Skeletal muscle satellite cell (primary cell): ENCODE measurements around the gene CYSLTR1. TPM values are rescaled to one million over a fixed set of nuclear protein-coding genes. Genes with fewer than 3 reads are reported as not detected.

ENCODE experiments used
- H3K27me3 ChIP-seq: 2 replicates; pipeline ENCODE4 v1.7.0; 2013; ENCODE audit warnings: low read length; ENCODE audit not compliant: control insufficient read depth, insufficient read depth
- H3K36me3 ChIP-seq: 2 replicates; pipeline ENCODE4 v1.7.0; 2013; ENCODE audit warnings: mild to moderate bottlenecking, control low read depth, low read length; ENCODE audit not compliant: insufficient read depth
- H3K4me1 ChIP-seq: 2 replicates; pipeline ENCODE4 v1.7.0; 2013; ENCODE audit warnings: low read length; ENCODE audit not compliant: control insufficient read depth, insufficient read depth
- H3K4me2 ChIP-seq: 2 replicates; pipeline ENCODE4 v1.7.0; 2013; ENCODE audit warnings: mild to moderate bottlenecking, low read length
- H3K4me3 ChIP-seq: 2 replicates; pipeline ENCODE4 v1.7.0; 2013; ENCODE audit warnings: low read length
- H3K9ac ChIP-seq: 2 replicates; pipeline ENCODE4 v1.7.0; 2013; ENCODE audit warnings: mild to moderate bottlenecking, low read depth, low read length, moderate library complexity
- H3K9me3 ChIP-seq: replicated peaks from 2 replicates; pipeline ENCODE4 v1.7.0; 2013; ENCODE audit warnings: mild to moderate bottlenecking, control low read depth, low read length
- total RNA-seq: library from RNA; depleted of rRNA; stranded (reverse); fragments of >200 nt; gene quantifications from 2 replicates; pipeline ENCODE4 v1.2.3, GENCODE V29; 2012; rRNA removed

The CYSLTR1 gene
- total RNA-seq = not detected in 2 replicates

GRCh38 chrX:78327370-78328086 lies at the start of gene CYSLTR1:
CYSLTR1 (minus strand) TSS chrX:78327611; CDS start chrX:78273746, 53,865 bp downstream.
- H3K4me2 ChIP-seq = no peak within 1 kb of the TSS
- peaks cover 3% of the 10 kb centered on the region for H3K4me1 ChIP-seq
- H3K27me3 ChIP-seq = peaks cover 5% of the 10 kb centered on the region
- H3K9ac ChIP-seq = no peak within 1 kb of the TSS
- no peaks in the 10 kb centered on the region for H3K9me3 ChIP-seq
- no peak within 1 kb of the TSS for H3K4me3 ChIP-seq
- no peaks in the 10 kb centered on the region for H3K36me3 ChIP-seq

- Histone ChIP-seq H3K4me2 (no peak overlapping the region), H3K36me3 (no peaks in the 10 kb centered on the region), H3K9ac (no peak overlapping the region), H3K9me3 (no peaks in the 10 kb centered on the region), H3K4me1 (no peaks in the 10 kb centered on the region), H3K4me3 (no peak overlapping the region), H3K27me3 (no peaks in the 10 kb centered on the region)
These were observed 49.8 kb upstream of the CYSLTR1 start for GRCh38 chrX:78377186-78377585.

GRCh38 chrX:78375894-78376293 lies 48.5 kb upstream of the CYSLTR1 start:
- Histone ChIP-seq H3K9ac (no peak overlapping the region), H3K4me3 (no peak overlapping the region), H3K27me3 (no peaks in the 10 kb centered on the region), H3K4me1 (no peaks in the 10 kb centered on the region), H3K4me2 (no peak overlapping the region), H3K9me3 (no peaks in the 10 kb centered on the region), H3K36me3 (no peaks in the 10 kb centered on the region)

GRCh38 chrX:78366576-78366975 lies 39.2 kb upstream of the CYSLTR1 start:
- Histone ChIP-seq H3K9me3 (no peaks in the 10 kb centered on the region), H3K27me3 (no peaks in the 10 kb centered on the region), H3K36me3 (no peaks in the 10 kb centered on the region), H3K4me1 (no peaks in the 10 kb centered on the region), H3K4me3 (no peak overlapping the region), H3K9ac (no peak overlapping the region), H3K4me2 (no peak overlapping the region)

GRCh38 chrX:78357342-78358055 lies 30.1 kb upstream of the CYSLTR1 start:
- Histone ChIP-seq H3K9ac (no peak overlapping the region), H3K4me3 (no peak overlapping the region), H3K36me3 (no peaks in the 10 kb centered on the region), H3K9me3 (no peaks in the 10 kb centered on the region), H3K4me1 (no peaks in the 10 kb centered on the region), H3K27me3 (no peaks in the 10 kb centered on the region), H3K4me2 (no peak overlapping the region)

- Histone ChIP-seq H3K4me3 (no peak overlapping the region), H3K4me2 (no peak overlapping the region), H3K4me1 (peaks cover 3% of the 10 kb centered on the region), H3K9ac (no peak overlapping the region), H3K9me3 (no peaks in the 10 kb centered on the region), H3K27me3 (no peaks in the 10 kb centered on the region), H3K36me3 (no peaks in the 10 kb centered on the region)
These were observed 6.1 kb upstream of the CYSLTR1 start for GRCh38 chrX:78333521-78333920.

- Histone ChIP-seq H3K9me3 (no peaks in the 10 kb centered on the region), H3K4me2 (no peak overlapping the region), H3K4me3 (no peak overlapping the region), H3K9ac (no peak overlapping the region), H3K4me1 (peaks cover 3% of the 10 kb centered on the region), H3K27me3 (peaks cover 5% of the 10 kb centered on the region), H3K36me3 (no peaks in the 10 kb centered on the region)
These were observed 4.3 kb upstream of the CYSLTR1 start for GRCh38 chrX:78331708-78332107.

GRCh38 chrX:78330540-78330939 lies 3.1 kb upstream of the CYSLTR1 start:
- H3K9me3 ChIP-seq = no peaks in the 10 kb centered on the region
- peaks cover 5% of the 10 kb centered on the region for H3K27me3 ChIP-seq
- no peak overlapping the region for H3K4me3 ChIP-seq
- H3K9ac ChIP-seq = no peak overlapping the region
- H3K4me1 ChIP-seq = peaks cover 3% of the 10 kb centered on the region
- no peaks in the 10 kb centered on the region for H3K36me3 ChIP-seq
- no peak overlapping the region for H3K4me2 ChIP-seq

- Histone ChIP-seq H3K4me3 (no peak overlapping the region), H3K4me1 (peaks cover 3% of the 10 kb centered on the region), H3K9me3 (no peaks in the 10 kb centered on the region), H3K27me3 (peaks cover 5% of the 10 kb centered on the region), H3K36me3 (no peaks in the 10 kb centered on the region), H3K9ac (no peak overlapping the region), H3K4me2 (no peak overlapping the region)
These were observed 2.7 kb upstream of the CYSLTR1 start for GRCh38 chrX:78330068-78330467.

GRCh38 chrX:78329486-78329885 lies 2.1 kb upstream of the CYSLTR1 start:
- no peak overlapping the region for H3K9ac ChIP-seq
- peaks cover 3% of the 10 kb centered on the region for H3K4me1 ChIP-seq
- H3K36me3 ChIP-seq = no peaks in the 10 kb centered on the region
- no peak overlapping the region for H3K4me2 ChIP-seq
- peaks cover 5% of the 10 kb centered on the region for H3K27me3 ChIP-seq
- no peaks in the 10 kb centered on the region for H3K9me3 ChIP-seq
- no peak overlapping the region for H3K4me3 ChIP-seq

- peaks cover 3% of the 10 kb centered on the region for H3K4me1 ChIP-seq
- no peaks in the 10 kb centered on the region for H3K9me3 ChIP-seq
- peaks cover 5% of the 10 kb centered on the region for H3K27me3 ChIP-seq
- H3K4me2 ChIP-seq = no peak overlapping the region
- H3K9ac ChIP-seq = no peak overlapping the region
- no peaks in the 10 kb centered on the region for H3K36me3 ChIP-seq
- no peak overlapping the region for H3K4me3 ChIP-seq
These were observed 1.0 kb downstream of the CYSLTR1 start for GRCh38 chrX:78326401-78326800.

GRCh38 chrX:78322863-78323262 lies 4.5 kb downstream of the CYSLTR1 start:
- H3K4me1 ChIP-seq = no peaks in the 10 kb centered on the region
- H3K4me3 ChIP-seq = no peak overlapping the region

More at GRCh38 chrX:78322863-78323262, 4.5 kb downstream of the CYSLTR1 start:
- no peak overlapping the region for H3K9ac ChIP-seq
- no peaks in the 10 kb centered on the region for H3K9me3 ChIP-seq
- H3K36me3 ChIP-seq = no peaks in the 10 kb centered on the region
- H3K27me3 ChIP-seq = peaks cover 5% of the 10 kb centered on the region
- H3K4me2 ChIP-seq = no peak overlapping the region
